DND-41 (cell line): Measurements from ENCODE around the gene ARL6IP4.

Source experiments
- ATAC-seq: fragments of 200-7000 bp; cut with Tn5 transposase; 3 replicates; pipeline ENCODE4 v1.9.1; 2021; ENCODE audit warnings: low read depth; ENCODE audit not compliant: insufficient read depth
- DNase-seq: peaks from one replicate; pipeline ENCODE4 v3.0.0-alpha.2; 2020
- H2AFZ ChIP-seq: 2 replicates; pipeline ENCODE4 v1.6.0; 2012; ENCODE audit warnings: low read depth, low read length
- H3K27ac ChIP-seq: 2 replicates; pipeline ENCODE4 v1.5.1; 2012; ENCODE audit warnings: low read length, inconsistent platforms
- H3K27me3 ChIP-seq: fragments of 200-600 bp; sonication (generic); 2 replicates; pipeline ENCODE4 v1.6.0; 2012; ENCODE audit warnings: low read length, mild to moderate bottlenecking, inconsistent platforms; ENCODE audit not compliant: insufficient read depth, poor library complexity
- H3K36me3 ChIP-seq: 2 replicates; pipeline ENCODE4 v1.5.1; 2012; ENCODE audit warnings: low read length, inconsistent platforms; ENCODE audit not compliant: insufficient read depth
- H3K4me1 ChIP-seq: 2 replicates; pipeline ENCODE4 v1.5.1; 2012; ENCODE audit warnings: mild to moderate bottlenecking, low read length; ENCODE audit not compliant: insufficient read depth
- H3K4me2 ChIP-seq: 2 replicates; pipeline ENCODE4 v1.6.0; 2012; ENCODE audit warnings: mild to moderate bottlenecking, moderate library complexity, low read length, inconsistent platforms; ENCODE audit not compliant: insufficient read depth
- H3K4me3 ChIP-seq, 2 experiments: fragments of 200-600 bp in 1 of 2; shearing (Covaris generic) in 1 of 2; 2 replicates each; pipeline ENCODE4 v1.5.1; 2012 to 2016; ENCODE audit warnings: inconsistent platforms in 2 of 2, low read length in 2 of 2, mild to moderate bottlenecking in 2 of 2, low read depth in 1 of 2, moderate library complexity in 1 of 2
- H3K79me2 ChIP-seq: 2 replicates; pipeline ENCODE4 v1.6.0; 2012; ENCODE audit warnings: low read length, inconsistent platforms; ENCODE audit not compliant: insufficient read depth
- H3K9ac ChIP-seq: 2 replicates; pipeline ENCODE4 v1.6.0; 2012; ENCODE audit warnings: low read depth, mild to moderate bottlenecking, inconsistent platforms, low read length, moderate library complexity
- H3K9me3 ChIP-seq: 2 replicates; pipeline ENCODE4 v1.5.1; 2012; ENCODE audit warnings: low read length, moderate library complexity, mild to moderate bottlenecking, inconsistent platforms; ENCODE audit not compliant: insufficient read depth, severe bottlenecking
- H4K20me1 ChIP-seq: 2 replicates; pipeline ENCODE4 v1.6.0; 2012; ENCODE audit warnings: low read length; ENCODE audit not compliant: insufficient read depth
- CTCF ChIP-seq: IDR thresholded peaks from 2 replicates; pipeline ENCODE4 v1.5.1; 2012; ENCODE audit warnings: borderline replicate concordance, low read length, moderate library complexity, mild to moderate bottlenecking; ENCODE audit not compliant: poor library complexity, severe bottlenecking; ENCODE audit errors: extremely low read depth
- EZH2 ChIP-seq: IDR thresholded peaks from 3 replicates; pipeline ENCODE4 v1.6.1; 2012; ENCODE audit warnings: borderline replicate concordance, low read depth, mild to moderate bottlenecking, moderate library complexity, low read length, inconsistent platforms; ENCODE audit not compliant: severe bottlenecking

The ARL6IP4 gene

GRCh38 chr12:122994140-122994675 is 13.7 kb downstream of the ARL6IP4 start:
- H4K20me1 ChIP-seq, result no peaks in the 10 kb centered on the region
- no peak for ATAC-seq
- H3K27ac ChIP-seq, result no peak overlapping the region
- H3K79me2 ChIP-seq, result no peaks in the 10 kb centered on the region
- no peak overlapping the region for H3K4me2 ChIP-seq
- H3K4me3 ChIP-seq, result no peak overlapping the region
- H3K9ac ChIP-seq, result no peak overlapping the region
- H2AFZ ChIP-seq, result no peak overlapping the region
- H3K4me1 ChIP-seq, result no peaks in the 10 kb centered on the region
- H3K27me3 ChIP-seq, result no peaks in the 10 kb centered on the region
- H3K9me3 ChIP-seq, result no peaks in the 10 kb centered on the region
- DNase-seq, result no peak
- TF ChIP-seq CTCF (no peak), EZH2 (no peak)
- H3K36me3 ChIP-seq, result no peaks in the 10 kb centered on the region

- Histone ChIP-seq H3K27ac (no peak overlapping the region), H3K4me1 (no peaks in the 10 kb centered on the region)
- no peak for DNase-seq
These were observed 14.5 kb downstream of the ARL6IP4 start for GRCh38 chr12:122994781-122995502.

GRCh38 chr12:122995503-122996187 is 15.2 kb downstream of the ARL6IP4 start:
- Histone ChIP-seq H3K27ac (no peak overlapping the region), H3K4me1 (no peaks in the 10 kb centered on the region), H3K9ac (no peak overlapping the region), H3K36me3 (no peaks in the 10 kb centered on the region), H3K4me3 (no peak overlapping the region), H3K9me3 (no peaks in the 10 kb centered on the region), H4K20me1 (no peaks in the 10 kb centered on the region), H3K27me3 (no peaks in the 10 kb centered on the region), H3K79me2 (no peaks in the 10 kb centered on the region), H2AFZ (no peak overlapping the region), H3K4me2 (no peak overlapping the region)
- DNase-seq (no peak), ATAC-seq (no peak)
- TF ChIP-seq CTCF, result no peak
- no peak for TF ChIP-seq EZH2

More at GRCh38 chr12:122994781-122995502, 14.5 kb downstream of the ARL6IP4 start:
- no peak for ATAC-seq
- no peak overlapping the region for H2AFZ ChIP-seq
- H3K9me3 ChIP-seq, result no peaks in the 10 kb centered on the region
- no peaks in the 10 kb centered on the region for H3K36me3 ChIP-seq
- H3K9ac ChIP-seq, result no peak overlapping the region
- H4K20me1 ChIP-seq, result no peaks in the 10 kb centered on the region
- no peak overlapping the region for H3K4me3 ChIP-seq
- H3K79me2 ChIP-seq, result no peaks in the 10 kb centered on the region
- no peak overlapping the region for H3K4me2 ChIP-seq
- TF ChIP-seq EZH2 (no peak), CTCF (no peak)
- no peaks in the 10 kb centered on the region for H3K27me3 ChIP-seq
